ENCODE results near the gene IQCH.

IQCH gene

DNA sequence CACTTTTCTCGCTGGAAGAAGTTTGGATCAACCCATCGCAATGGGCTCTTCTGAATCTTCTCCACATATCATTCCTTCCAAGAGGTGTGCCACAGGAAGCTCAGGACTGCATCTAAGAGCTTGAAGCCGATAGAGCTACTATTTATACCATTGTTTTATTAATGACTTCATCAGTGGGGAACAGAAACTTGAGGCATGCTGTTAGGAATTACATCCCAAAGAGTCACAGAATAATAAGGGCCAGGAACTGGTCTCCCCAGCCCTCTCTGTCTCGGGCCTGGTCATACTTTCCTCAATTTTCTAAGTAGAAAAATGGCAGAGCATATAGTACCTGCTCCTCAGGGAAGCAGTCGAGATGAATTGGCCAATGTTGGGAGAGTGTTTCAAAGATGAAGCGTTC lies 249.5 kb downstream of the IQCH start:
- TF ChIP-seq, protein P1, sequence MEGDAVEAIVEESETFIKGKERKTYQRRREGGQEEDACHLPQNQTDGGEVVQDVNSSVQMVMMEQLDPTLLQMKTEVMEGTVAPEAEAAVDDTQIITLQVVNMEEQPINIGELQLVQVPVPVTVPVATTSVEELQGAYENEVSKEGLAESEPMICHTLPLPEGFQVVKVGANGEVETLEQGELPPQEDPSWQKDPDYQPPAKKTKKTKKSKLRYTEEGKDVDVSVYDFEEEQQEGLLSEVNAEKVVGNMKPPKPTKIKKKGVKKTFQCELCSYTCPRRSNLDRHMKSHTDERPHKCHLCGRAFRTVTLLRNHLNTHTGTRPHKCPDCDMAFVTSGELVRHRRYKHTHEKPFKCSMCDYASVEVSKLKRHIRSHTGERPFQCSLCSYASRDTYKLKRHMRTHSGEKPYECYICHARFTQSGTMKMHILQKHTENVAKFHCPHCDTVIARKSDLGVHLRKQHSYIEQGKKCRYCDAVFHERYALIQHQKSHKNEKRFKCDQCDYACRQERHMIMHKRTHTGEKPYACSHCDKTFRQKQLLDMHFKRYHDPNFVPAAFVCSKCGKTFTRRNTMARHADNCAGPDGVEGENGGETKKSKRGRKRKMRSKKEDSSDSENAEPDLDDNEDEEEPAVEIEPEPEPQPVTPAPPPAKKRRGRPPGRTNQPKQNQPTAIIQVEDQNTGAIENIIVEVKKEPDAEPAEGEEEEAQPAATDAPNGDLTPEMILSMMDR (IDR thresholded peaks at IDR 0.05) = no peak

DNA sequence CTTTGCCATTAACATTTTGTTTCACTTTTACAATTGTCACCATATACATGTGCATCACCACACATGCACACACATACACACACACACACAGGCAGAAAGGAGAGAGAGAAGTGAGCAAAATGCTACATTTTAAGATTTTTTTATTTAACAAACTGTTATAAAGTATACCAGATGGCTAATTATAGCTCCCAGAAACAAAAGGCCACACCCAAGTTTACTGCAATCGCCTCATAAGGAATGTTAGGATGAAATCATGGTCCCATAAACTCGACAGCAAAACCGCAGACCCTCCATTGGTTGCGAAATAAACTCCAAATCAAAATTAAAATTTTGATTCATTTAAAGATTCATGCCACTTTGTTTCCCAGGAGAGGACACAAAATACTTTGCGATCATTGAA lies 250.2 kb downstream of the IQCH start:
- TF ChIP-seq, protein P1 (IDR thresholded peaks at IDR 0.05) = no peak

DNA sequence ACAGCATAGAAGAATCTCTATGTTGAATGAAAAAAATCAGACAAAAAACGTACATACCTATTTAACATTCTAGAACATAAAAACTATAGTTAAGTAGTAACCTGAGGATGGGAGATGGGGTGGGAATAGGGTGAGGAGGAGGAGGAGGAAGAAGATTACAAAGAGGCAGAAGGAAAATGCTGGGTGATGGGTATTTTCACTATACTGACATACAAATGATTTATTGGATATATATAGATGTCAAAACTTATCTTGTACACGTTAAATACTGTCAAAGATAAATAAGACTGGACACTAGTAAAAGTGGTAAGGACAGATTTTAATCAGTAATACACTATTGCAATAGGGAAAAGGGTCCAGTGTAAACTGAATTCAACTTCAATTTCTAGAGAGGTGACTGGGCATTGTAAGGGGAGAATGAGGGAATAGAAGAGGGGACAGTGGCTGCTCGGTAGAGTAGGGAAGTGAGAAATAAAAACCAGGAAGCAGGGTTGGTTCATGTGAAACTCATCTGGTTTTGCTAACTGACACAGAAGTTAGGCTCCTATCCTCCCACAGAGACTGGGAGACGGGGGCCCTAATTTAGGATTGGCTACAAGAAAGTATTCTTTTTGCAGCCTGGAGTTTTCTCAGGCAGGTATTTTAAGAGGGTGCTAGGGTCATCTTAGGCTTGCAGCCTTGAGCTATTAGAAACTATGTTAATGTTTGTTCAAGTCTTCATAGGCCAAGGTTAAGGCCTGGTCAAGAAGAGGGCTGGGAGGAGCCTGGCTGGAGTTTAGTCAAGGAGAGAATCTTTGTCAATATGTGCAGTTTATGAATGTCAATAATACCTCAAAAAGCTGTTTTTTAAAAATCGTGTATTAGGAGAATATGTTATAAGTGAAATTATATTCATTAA lies 251.3 kb downstream of the IQCH start:
- TF ChIP-seq, protein P1 (IDR thresholded peaks at IDR 0.05) = no peak

DNA sequence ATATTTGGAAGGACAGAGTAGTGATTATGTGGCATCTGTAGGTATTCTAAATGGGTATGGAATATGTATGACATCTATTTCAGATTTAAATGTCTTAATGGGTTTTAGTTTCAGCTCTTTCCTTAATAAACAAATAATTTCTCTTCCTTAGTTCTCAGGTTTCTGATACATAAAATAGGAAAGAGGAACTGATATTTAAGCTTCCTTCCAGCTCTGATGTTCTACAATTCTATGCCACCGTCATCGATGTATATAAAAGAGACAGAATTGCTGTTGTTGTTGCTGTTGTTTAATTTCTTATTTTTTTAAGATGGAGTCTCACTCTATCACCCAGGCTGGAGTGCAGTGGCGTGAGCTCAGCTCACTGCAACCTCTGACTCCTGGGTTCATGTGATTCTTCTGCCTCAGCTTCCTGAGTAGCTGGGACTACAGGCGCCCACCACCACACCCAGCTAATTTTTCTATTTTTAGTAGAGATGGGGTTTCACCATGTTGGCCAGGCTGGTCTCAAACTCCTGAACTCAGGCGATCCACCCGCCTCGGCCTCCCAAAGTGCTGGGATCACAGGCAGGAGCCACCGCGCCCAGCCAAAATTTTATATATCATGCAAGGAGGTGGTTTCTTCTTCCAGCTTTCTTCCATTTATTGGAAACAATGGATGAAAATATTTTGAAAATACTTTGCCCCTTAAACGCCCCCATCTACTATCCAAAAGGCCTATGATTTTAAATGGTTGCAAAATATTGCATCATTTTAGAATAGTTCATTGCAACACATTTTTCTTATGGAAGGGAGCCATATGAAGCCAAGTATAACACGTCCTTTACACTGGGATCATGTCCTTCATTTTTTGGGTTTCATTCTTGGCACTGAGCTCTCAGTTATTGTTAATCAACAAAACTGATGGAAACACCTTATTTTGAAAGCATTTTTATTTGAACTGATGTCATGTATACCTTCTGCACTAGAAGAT lies 252.5 kb downstream of the IQCH start:
- TF ChIP-seq, protein P1 (IDR thresholded peaks at IDR 0.05) = no peak

DNA sequence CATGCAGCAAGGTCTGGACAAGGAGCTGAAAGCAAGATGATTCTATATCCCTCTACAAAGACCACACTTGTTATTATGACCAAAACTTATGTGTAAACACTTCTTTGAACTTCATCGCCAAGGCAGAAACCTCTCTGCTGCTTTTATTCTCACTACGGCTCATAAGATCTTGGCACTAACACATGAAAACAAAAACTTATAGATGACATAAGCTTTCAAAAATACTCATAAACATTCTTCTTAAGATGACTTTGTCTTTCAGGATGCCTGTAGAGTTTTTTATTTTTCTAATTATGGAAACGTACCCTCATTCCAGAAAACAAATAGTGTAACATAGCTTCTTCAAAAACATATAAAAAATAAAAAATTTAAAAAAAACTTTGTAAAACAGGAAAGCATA lies 253.8 kb downstream of the IQCH start:
- TF ChIP-seq, protein P1 (IDR thresholded peaks at IDR 0.05) = no peak

DNA sequence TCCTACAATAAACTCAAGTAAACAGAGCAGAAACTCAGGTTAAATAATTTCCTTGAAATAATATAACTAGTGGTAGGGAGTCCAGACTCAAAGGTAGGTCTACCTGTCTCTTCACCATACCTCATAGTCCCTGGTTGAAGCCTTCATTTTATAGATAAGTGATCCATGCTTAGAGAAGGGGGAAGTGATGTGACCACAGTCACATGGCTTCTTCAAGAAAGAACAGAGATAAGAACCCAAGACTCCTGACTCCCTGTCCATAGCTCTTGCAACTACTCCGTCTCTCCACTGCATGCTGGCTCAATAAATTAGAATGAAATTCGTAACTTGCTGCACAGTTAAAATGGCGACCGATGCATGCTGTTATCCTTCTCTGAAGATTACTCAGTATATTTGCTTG lies 255.3 kb downstream of the IQCH start:
- TF ChIP-seq, protein P1 (IDR thresholded peaks at IDR 0.05) = no peak

DNA sequence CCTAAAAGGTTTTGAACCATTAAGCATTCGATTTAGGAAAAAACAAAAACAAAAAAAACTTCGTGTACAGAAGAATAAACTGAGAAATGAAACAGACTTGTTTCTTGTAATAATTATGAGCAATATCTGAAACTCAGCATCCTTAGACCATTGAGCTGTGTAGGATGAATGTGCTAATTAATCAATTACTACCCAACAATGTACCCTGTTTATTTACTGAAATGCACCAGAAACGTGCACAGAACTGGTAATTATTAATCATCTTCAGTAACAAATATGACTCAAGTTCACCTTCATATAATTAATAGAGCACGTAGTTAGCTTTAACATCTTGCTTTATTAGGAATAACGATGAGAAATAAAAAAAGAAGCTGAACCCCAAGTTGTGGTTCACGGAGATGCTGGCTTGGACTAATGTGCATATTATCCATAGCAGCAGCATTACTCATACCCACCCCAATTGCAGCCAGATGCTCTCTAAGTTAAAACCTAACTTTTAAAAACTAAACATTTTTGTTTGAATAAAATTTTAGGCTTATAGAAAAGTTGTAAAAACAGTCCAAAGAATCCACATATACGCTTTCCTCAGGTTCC lies 256.1 kb downstream of the IQCH start:
- TF ChIP-seq, protein P1 (IDR thresholded peaks at IDR 0.05) = no peak
